NB4 (cell line): ENCODE data around the gene VEGFB.

Source experiments
- MYC ChIP-seq: IDR thresholded peaks from 2 replicates; pipeline ENCODE4 v1.6.1; 2011; ENCODE audit warnings: low read depth, low read length
- POLR2A ChIP-seq: IDR thresholded peaks from 2 replicates; pipeline ENCODE4 v1.6.1; 2011; ENCODE audit warnings: mild to moderate bottlenecking; ENCODE audit not compliant: insufficient read length; ENCODE audit errors: extremely low read depth
- TF ChIP-seq, protein P1 (sequence below): IDR thresholded peaks from one replicate; pipeline ENCODE4 v1.5.1; 2012; ENCODE audit warnings: low read depth, low read length

DNA sequence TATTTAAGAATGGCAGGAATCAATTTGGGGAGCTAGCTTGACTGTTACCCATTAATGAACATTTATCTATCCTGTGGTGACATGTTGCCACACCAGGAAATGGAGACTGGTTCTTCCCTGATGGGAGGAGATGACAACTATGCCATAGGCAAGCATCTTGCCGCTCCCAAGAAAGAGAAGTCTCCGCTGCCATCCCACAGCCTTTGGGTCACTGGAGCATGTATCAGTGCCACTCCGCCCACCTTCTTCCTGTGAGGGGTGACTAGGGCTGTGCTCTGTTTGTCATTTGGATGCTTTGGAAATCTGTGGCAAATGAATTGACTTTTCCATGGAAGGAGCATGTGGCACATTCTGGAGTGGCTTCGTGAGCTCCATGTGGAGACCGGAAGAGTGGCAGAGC is 42.0 kb upstream of the VEGFB start:
- TF ChIP-seq, protein P1, sequence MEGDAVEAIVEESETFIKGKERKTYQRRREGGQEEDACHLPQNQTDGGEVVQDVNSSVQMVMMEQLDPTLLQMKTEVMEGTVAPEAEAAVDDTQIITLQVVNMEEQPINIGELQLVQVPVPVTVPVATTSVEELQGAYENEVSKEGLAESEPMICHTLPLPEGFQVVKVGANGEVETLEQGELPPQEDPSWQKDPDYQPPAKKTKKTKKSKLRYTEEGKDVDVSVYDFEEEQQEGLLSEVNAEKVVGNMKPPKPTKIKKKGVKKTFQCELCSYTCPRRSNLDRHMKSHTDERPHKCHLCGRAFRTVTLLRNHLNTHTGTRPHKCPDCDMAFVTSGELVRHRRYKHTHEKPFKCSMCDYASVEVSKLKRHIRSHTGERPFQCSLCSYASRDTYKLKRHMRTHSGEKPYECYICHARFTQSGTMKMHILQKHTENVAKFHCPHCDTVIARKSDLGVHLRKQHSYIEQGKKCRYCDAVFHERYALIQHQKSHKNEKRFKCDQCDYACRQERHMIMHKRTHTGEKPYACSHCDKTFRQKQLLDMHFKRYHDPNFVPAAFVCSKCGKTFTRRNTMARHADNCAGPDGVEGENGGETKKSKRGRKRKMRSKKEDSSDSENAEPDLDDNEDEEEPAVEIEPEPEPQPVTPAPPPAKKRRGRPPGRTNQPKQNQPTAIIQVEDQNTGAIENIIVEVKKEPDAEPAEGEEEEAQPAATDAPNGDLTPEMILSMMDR, result no peak
- TF ChIP-seq POLR2A, result no peak
- no peak for TF ChIP-seq MYC
